GM19328 (cell line): ENCODE data around the gene TTLL1.
"Not testable (repeated sequence)": the region's sequence is repeated elsewhere in the genome, so short reads cannot be mapped to it uniquely, and the experiment has no call there.

Experiments
- ATAC-seq: cut with Tn5 transposase; IDR thresholded peaks from one replicate; pipeline ENCODE4 v1.9.1; 2021; ENCODE audit warnings: mild to moderate bottlenecking, moderate library complexity; ENCODE audit not compliant: unreplicated experiment

The TTLL1 gene

GRCh38 chr22:42995654-42996053 is 93.5 kb downstream of the TTLL1 start:
- not testable (repeated sequence) for ATAC-seq

DNA sequence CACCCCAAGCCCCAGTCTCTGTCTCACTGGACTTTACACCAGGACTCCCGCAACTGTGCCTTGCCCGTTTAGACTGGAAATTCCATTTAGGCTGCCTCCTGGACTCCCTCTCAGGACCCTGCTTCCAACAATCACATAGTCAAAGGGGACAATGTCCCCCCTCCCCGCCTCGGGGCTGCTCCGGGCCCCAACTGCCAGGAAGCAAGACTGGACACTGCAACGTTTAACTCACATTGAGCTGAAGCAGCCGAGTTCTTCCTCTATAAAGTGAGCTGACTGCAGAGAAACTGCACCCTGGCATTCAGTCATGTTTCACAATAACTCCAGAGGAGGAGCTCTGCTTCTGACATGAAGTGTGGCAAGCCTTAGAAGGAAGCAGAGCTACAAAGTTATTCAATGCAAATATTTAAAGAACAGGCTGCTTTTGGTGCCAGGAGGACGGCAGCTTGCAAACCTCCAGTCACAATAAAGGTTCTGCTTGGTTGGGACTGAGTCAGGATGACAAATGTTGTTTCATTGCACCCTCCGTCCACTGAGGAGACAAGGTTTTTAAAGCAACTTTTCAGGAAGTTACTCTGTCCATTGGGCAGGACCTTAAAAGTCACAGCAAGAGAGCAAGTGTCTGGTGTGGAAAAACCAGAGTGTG is 94.2 kb downstream of the TTLL1 start:
- ATAC-seq = no peak

GRCh38 chr22:42994276-42994916 is 94.8 kb downstream of the TTLL1 start:
- no peak for ATAC-seq

DNA sequence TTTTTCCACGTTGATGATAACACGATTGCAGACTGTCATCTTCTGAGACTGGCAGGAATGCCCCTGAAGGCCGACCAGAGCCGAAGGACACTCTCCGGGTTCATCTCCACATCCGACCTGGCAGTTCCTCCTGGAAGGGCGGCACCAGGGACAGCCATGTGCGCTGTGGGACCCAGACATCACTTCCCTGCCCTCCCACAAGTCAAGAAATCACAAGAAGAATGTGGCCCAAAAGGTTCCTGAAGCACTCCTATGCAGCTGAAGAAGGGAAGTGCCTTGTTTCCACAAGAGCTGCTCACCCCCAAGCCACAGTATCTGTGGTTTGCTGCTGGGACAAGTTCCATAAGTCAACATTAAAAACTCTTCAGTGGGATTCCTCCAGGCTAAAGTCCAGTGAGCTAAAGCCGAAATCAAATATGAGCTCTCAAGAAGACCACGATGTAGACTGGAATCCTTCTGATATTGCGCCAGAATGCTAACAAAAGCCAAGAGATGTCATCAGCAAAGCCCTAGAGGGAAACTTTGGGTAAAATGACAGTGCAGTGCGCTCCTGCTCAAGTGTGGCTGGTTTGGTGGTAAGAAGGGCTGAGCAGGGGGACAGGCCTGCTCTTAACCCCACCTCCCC is 95.4 kb downstream of the TTLL1 start:
- ATAC-seq = no peak

- no peak for ATAC-seq
Measured at GRCh38 chr22:42992886-42993479, 96.2 kb downstream of the TTLL1 start.

- no peak for ATAC-seq
Measured at GRCh38 chr22:42992092-42992491, 97.1 kb downstream of the TTLL1 start.

DNA sequence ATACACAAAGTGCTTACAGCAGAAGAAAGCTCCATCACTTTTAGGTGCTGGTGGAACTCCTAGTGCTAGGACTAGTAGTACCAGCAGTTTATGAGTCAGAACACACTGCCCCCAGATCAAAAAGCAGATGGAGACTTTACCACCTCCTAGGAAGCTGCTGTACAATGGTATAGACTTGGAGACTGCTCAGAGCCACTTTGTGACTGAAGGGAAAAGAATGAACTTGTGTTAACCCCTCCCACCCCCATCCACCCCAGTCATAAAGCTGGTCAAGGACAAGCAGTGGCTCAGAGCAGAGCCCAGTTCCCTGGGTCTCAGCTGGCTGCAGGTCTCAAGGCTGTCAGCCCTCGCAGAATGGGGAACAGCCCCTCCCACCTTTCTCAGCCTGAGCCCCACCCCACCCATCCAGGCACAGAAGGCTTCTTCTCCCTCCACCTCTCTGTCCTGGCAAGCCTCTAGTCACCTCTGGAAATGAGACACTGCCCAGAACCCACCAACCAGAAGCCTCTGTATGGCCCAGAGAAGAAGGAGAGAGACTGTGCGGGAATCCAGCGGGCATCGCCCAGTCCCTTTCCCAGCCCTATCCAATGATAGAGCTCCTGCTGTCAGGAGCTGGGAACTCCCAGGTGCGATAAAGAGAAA is 98.1 kb downstream of the TTLL1 start:
- ATAC-seq = no peak

GRCh38 chr22:42990131-42990838 is 98.9 kb downstream of the TTLL1 start:
- ATAC-seq = no peak
